Cardiac muscle cell (in vitro differentiated cells and primary cell): ENCODE results near the gene CENPP. TPM values are rescaled to one million over a fixed set of nuclear protein-coding genes. Genes with fewer than 3 reads are reported as not detected.

ENCODE experiments used
- DNase-seq, 2 donors: peaks; one replicate each; pipeline versions ENCODE4 v3.0.0 to v3.0.0-alpha.2; 2010 to 2017; ENCODE audit warnings: low read depth in 1 of 2, low spot score in 1 of 2
- H3K27ac ChIP-seq: fragments of 200-600 bp; sonication (generic); 2 replicates; pipeline ENCODE4 v1.5.1; 2016
- H3K27me3 ChIP-seq: fragments of 200-600 bp; sonication (generic); 2 replicates; pipeline ENCODE4 v1.6.0; 2016; ENCODE audit warnings: control low read depth
- H3K36me3 ChIP-seq: fragments of 200-600 bp; sonication (generic); 2 replicates; pipeline ENCODE4 v1.5.1; 2016; ENCODE audit warnings: control low read depth
- H3K4me1 ChIP-seq: fragments of 200-600 bp; sonication (generic); 2 replicates; pipeline ENCODE4 v1.8.1; 2017; ENCODE audit warnings: low read depth, mild to moderate bottlenecking, mixed run types
- H3K4me3 ChIP-seq: fragments of 200-600 bp; sonication (generic); 2 replicates; pipeline ENCODE4 v1.5.1; 2016; ENCODE audit warnings: mild to moderate bottlenecking
- H3K9me3 ChIP-seq: fragments of 200-600 bp; sonication (generic); 2 replicates; pipeline ENCODE4 v1.5.1; 2017; ENCODE audit warnings: low read depth, mild to moderate bottlenecking, control low read depth
- CTCF ChIP-seq: IDR thresholded peaks from 2 replicates; pipeline ENCODE4 v1.5.1; 2012; ENCODE audit warnings: low read depth, mild to moderate bottlenecking, low read length
- polyA plus RNA-seq: library from polyadenylated mRNA; unstranded; fragments of >200 nt; fragmentation: Nextera tagmentation; extraction: Ambion mirVana; gene quantifications from 2 replicates; pipeline ENCODE4 v1.2.1, GENCODE V29; 2016
- total RNA-seq: library from RNA; depleted of rRNA; stranded (reverse); fragments of >200 nt; gene quantifications from 2 replicates; pipeline ENCODE4 v1.2.3, GENCODE V29; 2016

The CENPP gene
- total and polyA plus RNA-seq, 2 experiments from 2014 or later = 1.6 to 5.0 TPM

- no peak overlapping the region for H3K4me3 ChIP-seq
- H3K36me3 ChIP-seq = no peaks in the 10 kb centered on the region
- no peaks in the 10 kb centered on the region for H3K9me3 ChIP-seq
- peaks cover 10% of the 10 kb centered on the region for H3K4me1 ChIP-seq
- no peak for DNase-seq
- no peak overlapping the region for H3K27ac ChIP-seq
- no peak for TF ChIP-seq CTCF
- no peaks in the 10 kb centered on the region for H3K27me3 ChIP-seq
Measured at GRCh38 chr9:92528522-92528849, 202.7 kb downstream of the CENPP start.

GRCh38 chr9:92529124-92529523, 203.4 kb downstream of the CENPP start:
- no peak for DNase-seq
- Histone ChIP-seq H3K4me1 (peaks cover 5% of the 10 kb centered on the region), H3K9me3 (no peaks in the 10 kb centered on the region), H3K27ac (no peak overlapping the region), H3K27me3 (no peaks in the 10 kb centered on the region), H3K4me3 (no peak overlapping the region), H3K36me3 (no peaks in the 10 kb centered on the region)
- no peak for TF ChIP-seq CTCF

- Histone ChIP-seq H3K27me3 (no peaks in the 10 kb centered on the region), H3K36me3 (no peaks in the 10 kb centered on the region), H3K27ac (no peak overlapping the region), H3K4me1 (no peaks in the 10 kb centered on the region), H3K9me3 (no peaks in the 10 kb centered on the region), H3K4me3 (no peak overlapping the region)
- no peak for TF ChIP-seq CTCF
- DNase-seq = no peak
Measured at GRCh38 chr9:92530893-92531292, 205.1 kb downstream of the CENPP start.

- H3K36me3 ChIP-seq = no peaks in the 10 kb centered on the region
- no peak for TF ChIP-seq CTCF
- no peaks in the 10 kb centered on the region for H3K27me3 ChIP-seq
- no peak for DNase-seq
- H3K4me3 ChIP-seq = no peak overlapping the region
- no peak overlapping the region for H3K27ac ChIP-seq
- no peaks in the 10 kb centered on the region for H3K9me3 ChIP-seq
- no peaks in the 10 kb centered on the region for H3K4me1 ChIP-seq
Measured at GRCh38 chr9:92534204-92534603, 208.5 kb downstream of the CENPP start.

- no peak for DNase-seq
- no peak overlapping the region for H3K27ac ChIP-seq
- no peak for TF ChIP-seq CTCF
- H3K36me3 ChIP-seq = no peaks in the 10 kb centered on the region
- no peaks in the 10 kb centered on the region for H3K9me3 ChIP-seq
- no peak overlapping the region for H3K4me3 ChIP-seq
- H3K27me3 ChIP-seq = no peaks in the 10 kb centered on the region
- H3K4me1 ChIP-seq = no peaks in the 10 kb centered on the region
Measured at GRCh38 chr9:92534674-92535073, 208.9 kb downstream of the CENPP start.
